HEK293T (cell line): Measurements from ENCODE around the gene TRMT2A.

ENCODE experiments used
- CTCF ChIA-PET: fragments of 350-600 bp; formaldehyde crosslinking; extraction: SDS; loops from one replicate; lab custom pipeline; 2021; ENCODE audit warnings: antibody characterized with exemption, inconsistent platforms; lab: Yijun Ruan, JAX
- POLR2A ChIA-PET: fragments of 350-600 bp; formaldehyde crosslinking; extraction: SDS; loops from one replicate; lab custom pipeline; 2020; ENCODE audit warnings: antibody characterized with exemption, inconsistent platforms; lab: Yijun Ruan, JAX
- DNase-seq: peaks from one replicate; pipeline ENCODE4 v3.0.0; 2012; ENCODE audit warnings: mixed read lengths; ENCODE audit errors: extremely low spot score
- ARNT ChIP-seq: fragments of 450-650 bp; IDR thresholded peaks from 2 replicates; pipeline ENCODE4 v1.6.1; 2017; ENCODE audit warnings: mild to moderate bottlenecking
- CTBP1 ChIP-seq: fragments of 450-650 bp; IDR thresholded peaks from 2 replicates; pipeline ENCODE4 v1.6.1; 2016; ENCODE audit warnings: borderline replicate concordance
- ELF4 ChIP-seq: fragments of 450-650 bp; IDR thresholded peaks from 2 replicates; pipeline ENCODE4 v1.6.1; 2017; ENCODE audit warnings: antibody characterized with exemption
- FOXA1 ChIP-seq: fragments of 450-650 bp; IDR thresholded peaks from 2 replicates; pipeline ENCODE4 v1.6.1; 2016; ENCODE audit warnings: mild to moderate bottlenecking
- FOXK2 ChIP-seq: fragments of 450-650 bp; IDR thresholded peaks from 2 replicates; pipeline ENCODE4 v1.6.1; 2016; ENCODE audit warnings: mild to moderate bottlenecking
- FOXM1 ChIP-seq: fragments of 450-650 bp; IDR thresholded peaks from 2 replicates; pipeline ENCODE4 v1.6.1; 2017; ENCODE audit warnings: mild to moderate bottlenecking, borderline replicate concordance
- HDGF ChIP-seq: fragments of 450-650 bp; IDR thresholded peaks from 2 replicates; pipeline ENCODE4 v1.6.1; 2017; ENCODE audit warnings: antibody characterized with exemption, borderline replicate concordance
- L3MBTL2 ChIP-seq: fragments of 450-650 bp; conservative IDR thresholded peaks from 2 replicates; pipeline ENCODE4 v1.6.1; 2016; ENCODE audit warnings: mild to moderate bottlenecking
- LEF1 ChIP-seq: fragments of 450-650 bp; IDR thresholded peaks from 2 replicates; pipeline ENCODE4 v1.6.1; 2017; ENCODE audit warnings: mild to moderate bottlenecking, borderline replicate concordance
- NFRKB ChIP-seq: fragments of 450-650 bp; IDR thresholded peaks from 2 replicates; pipeline ENCODE4 v1.6.1; 2016; ENCODE audit warnings: mild to moderate bottlenecking, moderate library complexity
- SUZ12 ChIP-seq: fragments of 450-650 bp; IDR thresholded peaks from 2 replicates; pipeline ENCODE4 v1.6.1; 2016; ENCODE audit warnings: mild to moderate bottlenecking
- TARDBP ChIP-seq: fragments of 450-650 bp; IDR thresholded peaks from 2 replicates; pipeline ENCODE4 v1.6.1; 2016
- ZNF384 ChIP-seq: fragments of 450-650 bp; IDR thresholded peaks from 2 replicates; pipeline ENCODE4 v1.6.1; 2016
- TF ChIP-seq, protein P1 (sequence below): fragments of 450-650 bp; IDR thresholded peaks from 2 replicates; pipeline ENCODE4 v1.6.1; 2016

TRMT2A gene

DNA sequence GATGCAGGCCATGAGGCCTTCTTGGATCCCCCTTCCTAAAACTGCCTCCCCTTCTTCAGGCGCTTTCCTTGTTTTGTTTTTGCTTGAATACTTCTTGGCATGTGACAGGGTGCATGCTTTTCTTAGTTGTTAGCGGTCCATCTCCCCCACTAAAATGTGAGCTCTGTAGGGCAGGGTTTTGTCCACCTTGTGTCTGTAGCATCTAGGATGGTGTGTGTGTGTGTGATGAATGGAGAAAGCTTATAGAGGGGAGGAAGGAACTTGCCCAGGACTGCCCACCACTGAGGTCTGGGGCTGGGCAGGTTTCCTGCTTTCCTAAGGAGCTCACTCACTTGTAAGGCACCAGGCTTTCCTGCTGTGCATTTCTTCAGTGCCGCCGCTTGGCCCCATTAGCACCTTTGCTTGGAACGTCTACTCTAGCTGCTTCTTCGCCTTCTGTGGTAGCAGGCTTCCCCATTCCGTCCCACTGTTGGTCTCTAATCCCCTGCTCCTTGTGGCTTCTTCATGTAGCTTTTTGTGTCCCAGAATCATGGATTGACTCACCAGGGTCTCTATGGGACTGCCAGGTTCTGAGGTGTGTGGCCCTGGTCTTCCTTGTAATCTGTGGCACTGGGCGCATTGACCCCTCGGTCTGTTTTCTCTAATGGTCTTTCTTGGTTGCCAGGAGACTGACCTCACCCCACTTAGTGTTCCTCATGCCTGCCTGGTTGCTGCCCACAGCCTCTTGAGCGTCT, 33.7 kb downstream of the TRMT2A start:
- POLR2A ChIA-PET, result interaction anchor here (0.7 to 2.6 kb wide), 7 partner anchors 11 to 68 kb away, joined by 3 to 13 read pairs (median 3); partner anchors contain the start of genes RANBP1 and TRMT2A
- DNase-seq, result no peak
- CTCF ChIA-PET, result interaction anchor here (0.6 to 1.4 kb wide), 3 partner anchors 11 to 70 kb away, joined by 3 to 8 read pairs (median 4); no protein-coding TSS in a partner anchor
- TF ChIP-seq SUZ12 (no peak), FOXM1 (no peak)

DNA sequence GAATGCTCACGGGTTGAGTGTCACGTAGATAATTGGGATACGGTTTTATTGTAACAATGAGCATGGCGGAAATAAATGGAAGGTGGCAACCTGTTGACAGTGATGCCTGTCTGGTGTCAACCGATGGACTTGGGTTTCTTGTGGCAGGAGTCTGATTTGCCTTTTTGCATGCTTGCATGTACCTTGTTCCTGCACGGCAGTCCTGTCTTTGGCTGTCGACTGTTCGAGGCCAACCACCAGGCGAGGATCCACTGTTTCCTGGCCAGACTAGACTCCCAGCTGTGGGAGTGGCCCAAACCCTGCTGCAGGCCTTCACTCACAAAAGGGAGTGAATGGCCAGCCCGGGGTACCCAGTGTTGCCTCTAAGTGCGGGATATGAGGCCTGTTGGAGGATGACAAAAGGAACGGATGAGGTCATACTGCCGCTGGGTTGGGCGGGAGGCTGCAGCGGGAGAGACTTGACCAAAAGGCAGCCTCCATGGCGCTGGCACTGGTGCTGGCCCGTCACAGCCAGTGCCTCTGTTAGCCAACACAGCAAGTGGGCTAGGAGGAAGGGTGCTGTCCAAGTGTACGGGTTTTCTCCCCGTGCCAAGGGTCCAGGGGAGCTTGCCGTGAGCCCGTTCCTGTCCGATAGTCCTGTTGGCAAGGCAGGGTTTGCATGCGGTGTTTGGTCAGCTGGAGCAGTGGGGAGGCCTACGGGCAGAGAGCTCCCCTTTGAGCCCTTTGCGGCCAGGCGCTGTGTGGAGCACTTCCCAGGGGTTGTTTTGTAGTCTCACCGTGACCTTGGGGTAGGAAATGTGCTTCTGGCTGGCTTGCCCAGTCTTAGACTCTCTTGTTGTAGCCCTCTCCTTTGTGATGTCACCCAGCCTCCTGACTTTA, 36.0 kb downstream of the TRMT2A start:
- POLR2A ChIA-PET, result interaction anchor here (0.8 to 2.6 kb wide), 7 partner anchors 10 to 96 kb away, joined by 3 to 13 read pairs (median 4); no protein-coding TSS in a partner anchor
- TF ChIP-seq HDGF, result 0 out of 2 replicates have a peak, but pooled peaks have one; percentile 47
- TF ChIP-seq L3MBTL2, result peak; percentile 75
- TF ChIP-seq ARNT, result no peak
- DNase-seq, result peak; percentile 56
- CTCF ChIA-PET, result no interaction called here

DNA sequence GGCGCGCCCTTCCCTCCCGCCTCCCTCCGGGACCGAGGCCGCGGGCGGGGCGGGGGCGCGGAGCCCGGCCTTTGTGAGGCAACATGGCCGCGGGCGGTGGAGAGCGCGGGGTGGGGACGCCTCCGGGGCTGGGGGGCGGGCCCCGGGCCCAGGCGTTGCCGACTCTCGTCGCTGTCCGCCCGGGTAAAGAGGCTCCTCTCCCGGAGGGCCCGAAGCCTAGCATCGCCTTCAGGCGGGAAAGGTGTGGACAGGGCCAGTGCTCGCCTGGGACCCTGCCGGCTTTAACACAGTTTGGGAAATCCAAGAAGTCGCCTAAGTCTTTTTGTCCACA, 36.6 kb downstream of the TRMT2A start:
- TF ChIP-seq, protein P1, sequence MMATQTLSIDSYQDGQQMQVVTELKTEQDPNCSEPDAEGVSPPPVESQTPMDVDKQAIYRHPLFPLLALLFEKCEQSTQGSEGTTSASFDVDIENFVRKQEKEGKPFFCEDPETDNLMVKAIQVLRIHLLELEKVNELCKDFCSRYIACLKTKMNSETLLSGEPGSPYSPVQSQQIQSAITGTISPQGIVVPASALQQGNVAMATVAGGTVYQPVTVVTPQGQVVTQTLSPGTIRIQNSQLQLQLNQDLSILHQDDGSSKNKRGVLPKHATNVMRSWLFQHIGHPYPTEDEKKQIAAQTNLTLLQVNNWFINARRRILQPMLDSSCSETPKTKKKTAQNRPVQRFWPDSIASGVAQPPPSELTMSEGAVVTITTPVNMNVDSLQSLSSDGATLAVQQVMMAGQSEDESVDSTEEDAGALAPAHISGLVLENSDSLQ, result no peak
- TF ChIP-seq SUZ12, result no peak
- no peak for TF ChIP-seq FOXA1
- no peak for TF ChIP-seq LEF1
- peak; percentile 1; the same call in 1 of the 2 replicates for TF ChIP-seq FOXM1
- POLR2A ChIA-PET, result interaction anchor here (1.0 to 2.1 kb wide), 20 partner anchors 8 to 126 kb away, joined by 3 to 22 read pairs (median 5); partner anchors contain the start of genes RANBP1 and TRMT2A

DNA sequence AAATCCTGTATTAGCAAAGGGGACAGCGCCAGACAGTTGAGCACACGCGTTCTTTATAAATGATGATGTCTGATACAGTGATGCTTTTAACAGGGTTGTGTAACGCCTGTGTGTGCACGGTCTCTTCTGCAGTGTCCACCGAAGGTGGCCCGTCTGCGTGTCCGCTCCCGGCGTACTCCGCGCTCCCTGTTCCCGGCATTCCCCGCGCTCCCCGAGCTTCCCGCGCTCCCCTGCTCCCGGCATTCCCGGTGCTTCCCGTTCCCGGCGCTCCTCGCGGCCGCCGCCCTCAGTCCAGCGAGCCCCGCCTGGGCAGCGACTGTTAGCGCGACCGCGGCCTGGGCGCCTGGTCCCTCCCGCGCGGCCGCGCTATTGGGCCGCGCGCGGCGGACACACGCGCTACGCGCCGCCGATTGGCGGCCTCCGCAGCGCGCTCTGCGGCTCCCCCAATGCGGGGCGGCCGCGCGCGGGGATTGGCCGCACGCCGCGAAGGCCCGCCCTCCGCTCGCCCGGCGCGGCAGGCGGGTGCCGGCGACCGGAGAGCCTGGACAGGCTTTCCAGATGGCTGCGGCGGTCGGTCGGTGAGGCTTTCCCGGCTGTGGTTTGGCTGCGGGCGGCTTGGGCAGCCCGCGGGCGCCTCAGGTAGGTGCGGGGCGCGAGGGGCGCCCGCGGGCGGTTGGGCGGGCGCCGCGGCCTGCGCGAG, 37.1 kb downstream of the TRMT2A start, which contains the start of gene DGCR8:
Gene DGCR8, plus strand, starts transcription at position 497 of the 700 bp plus-strand sequence. CDS start 5,723 bp downstream, outside the sequence.
- peak; percentile 98 for TF ChIP-seq L3MBTL2
- TF ChIP-seq CTBP1, result no peak
- TF ChIP-seq FOXK2, result no peak
- no peak for TF ChIP-seq TARDBP
- TF ChIP-seq NFRKB, result peak; percentile 11; the same call in 1 of the 2 replicates
- TF ChIP-seq FOXA1, result no peak
- TF ChIP-seq ELF4, result peak; percentile 77
- 0 out of 2 replicates have a peak, but pooled peaks have one; percentile 22 for TF ChIP-seq ARNT
- 0 out of 2 replicates have a peak, but pooled peaks have one; percentile 40 for TF ChIP-seq FOXM1
- TF ChIP-seq LEF1, result peak; percentile 70; the same call in 1 of the 2 replicates
- ChIA-PET POLR2A (interaction anchor here (0.8 to 2.1 kb wide), 21 partner anchors 9 to 126 kb away, joined by 3 to 22 read pairs (median 5); partner anchors contain the start of genes RANBP1, TANGO2 and TRMT2A), CTCF (no interaction called here)
- peak; percentile 96 for DNase-seq

More for the DNA sequence above, 36.6 kb downstream of the TRMT2A start:
- CTCF ChIA-PET, result no interaction called here
- peak; percentile 75 for DNase-seq

DNA sequence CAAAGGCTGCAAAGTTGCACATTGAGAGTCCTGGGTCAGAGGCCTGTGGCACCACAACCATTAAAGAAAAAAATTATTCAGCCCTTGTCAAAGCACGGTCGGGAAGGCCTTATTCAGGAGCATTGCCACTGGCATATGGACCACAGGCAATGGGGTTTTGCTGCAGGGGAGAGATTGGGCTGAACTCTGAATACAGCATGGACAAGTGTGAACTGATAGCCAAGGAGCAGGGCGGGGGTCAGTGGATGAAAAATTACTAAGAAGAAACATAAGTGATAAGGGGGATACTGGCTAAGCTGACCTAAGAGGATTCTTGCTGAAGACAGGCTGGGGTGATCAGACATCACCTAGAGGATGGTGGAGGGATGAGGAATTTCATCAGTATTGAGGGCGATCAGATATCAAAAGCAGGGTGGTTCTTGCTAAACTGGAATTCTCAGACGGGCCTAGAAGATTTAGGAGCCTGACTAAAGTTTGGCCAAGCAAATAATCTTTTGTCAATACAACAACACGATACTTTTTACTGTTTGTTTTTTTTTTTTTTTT, 40.3 kb downstream of the TRMT2A start:
- TF ChIP-seq ZNF384, result peak; percentile 58; the same call in 1 of the 2 replicates
- no peak for TF ChIP-seq ELF4
- ChIA-PET POLR2A (no interaction called here), CTCF (no interaction called here)
- DNase-seq, result no peak

DNA sequence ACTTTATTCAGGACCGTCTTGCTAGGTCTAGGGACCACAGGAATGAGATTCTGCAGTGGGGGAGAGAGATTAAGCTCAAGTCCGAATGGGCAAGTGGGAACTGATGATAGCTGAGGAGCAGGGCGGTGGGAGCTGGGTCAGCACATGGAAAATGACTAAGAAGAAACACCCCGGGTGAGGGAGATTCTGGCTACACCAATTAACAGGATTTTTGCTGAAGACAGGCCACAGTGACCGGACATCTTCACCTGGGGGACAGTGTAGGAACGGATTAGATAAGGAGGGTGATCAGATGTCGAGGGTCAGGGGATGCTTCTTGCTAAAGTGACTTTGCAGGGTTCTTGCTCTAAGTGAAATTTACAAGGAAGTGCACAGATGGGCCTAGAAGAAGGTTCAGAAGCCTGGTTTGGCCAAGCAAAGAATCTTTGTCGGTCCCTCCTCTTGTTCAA, 45.5 kb downstream of the TRMT2A start:
- ChIA-PET CTCF (interaction anchor here (0.7 kb wide), 1 partner anchor 11 kb away, joined by 3 read pairs; no protein-coding TSS in a partner anchor), POLR2A (interaction anchor here (1.0 kb wide), 1 partner anchor 11 kb away, joined by 3 read pairs; no protein-coding TSS in a partner anchor)
- DNase-seq, result no peak
- TF ChIP-seq LEF1 (no peak), L3MBTL2 (no peak)

DNA sequence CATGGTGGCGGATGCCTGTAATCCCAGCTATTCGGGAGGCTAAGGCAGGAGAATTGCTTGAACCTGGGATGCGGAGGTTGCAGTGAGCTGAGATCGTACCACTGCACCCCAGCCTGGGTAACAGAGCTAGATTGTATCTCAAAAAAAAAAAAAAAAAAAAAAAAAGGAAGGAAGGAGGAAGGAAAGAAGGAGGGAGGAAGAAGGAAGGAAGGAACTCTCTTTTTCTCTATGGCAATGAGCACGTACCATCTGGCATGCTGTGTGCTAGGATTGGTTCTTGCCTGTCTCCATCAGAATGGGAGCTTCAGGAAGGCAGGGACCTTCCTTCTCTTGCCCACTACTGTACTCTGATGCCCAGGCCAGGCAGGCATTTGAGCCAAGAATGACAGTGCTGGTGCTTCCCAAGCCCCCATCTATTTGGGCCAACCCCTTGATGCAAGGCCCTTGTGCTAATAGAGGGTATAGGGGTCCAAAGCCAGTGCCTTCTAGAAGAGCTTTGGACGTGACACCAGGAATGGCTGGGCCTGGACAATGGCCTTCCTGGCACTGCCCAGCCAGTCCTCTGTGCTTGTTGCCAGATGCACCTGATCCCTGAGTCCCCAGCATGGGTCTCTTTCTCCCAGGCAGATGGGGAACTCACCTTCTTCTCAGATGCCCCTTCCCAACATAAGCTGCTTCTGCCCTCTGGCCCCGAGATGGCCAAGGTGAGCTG, 47.5 kb downstream of the TRMT2A start:
- ChIA-PET POLR2A (interaction anchor here (4.4 kb wide), 1 partner anchor 10 kb away, joined by 22 read pairs; the partner anchor contains the start of gene DGCR8), CTCF (interaction anchor here (0.7 kb wide), 1 partner anchor 308 kb away, joined by 3 read pairs; no protein-coding TSS in a partner anchor)
- TF ChIP-seq TARDBP, result no peak
- DNase-seq, result no peak
